HG03558 (cell line): ENCODE data around the gene NKAIN4.

ENCODE experiments used
- ATAC-seq: cut with Tn5 transposase; IDR thresholded peaks from one replicate; pipeline ENCODE4 v1.9.1; 2021; ENCODE audit warnings: moderate number of reproducible peaks; ENCODE audit not compliant: unreplicated experiment; ENCODE audit errors: extremely low read depth

The NKAIN4 gene

DNA sequence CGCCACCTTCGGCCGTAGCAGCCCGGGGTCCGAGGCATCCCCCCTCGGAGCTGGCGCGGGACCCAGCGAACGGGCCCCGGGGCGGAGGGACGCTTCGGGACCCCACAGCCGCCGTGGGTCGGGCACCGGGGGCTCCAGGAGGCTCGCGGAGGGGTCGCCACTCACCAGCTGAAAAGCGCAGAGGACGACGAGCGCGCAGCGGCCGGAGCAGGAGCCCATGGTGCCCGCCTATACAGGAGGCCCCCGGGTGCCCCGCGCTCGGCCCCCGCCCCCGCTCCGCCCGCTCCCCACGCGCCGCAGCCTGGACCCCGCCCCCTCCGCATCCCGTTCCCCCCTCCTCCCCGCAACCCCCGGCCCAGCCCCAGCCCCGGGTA lies at the start of gene NKAIN4:
Gene NKAIN4, minus strand, starts transcription at position 232 of the 374 bp plus-strand sequence. Its CDS starts 13 bp downstream, at position 219.
- ATAC-seq: no peak

DNA sequence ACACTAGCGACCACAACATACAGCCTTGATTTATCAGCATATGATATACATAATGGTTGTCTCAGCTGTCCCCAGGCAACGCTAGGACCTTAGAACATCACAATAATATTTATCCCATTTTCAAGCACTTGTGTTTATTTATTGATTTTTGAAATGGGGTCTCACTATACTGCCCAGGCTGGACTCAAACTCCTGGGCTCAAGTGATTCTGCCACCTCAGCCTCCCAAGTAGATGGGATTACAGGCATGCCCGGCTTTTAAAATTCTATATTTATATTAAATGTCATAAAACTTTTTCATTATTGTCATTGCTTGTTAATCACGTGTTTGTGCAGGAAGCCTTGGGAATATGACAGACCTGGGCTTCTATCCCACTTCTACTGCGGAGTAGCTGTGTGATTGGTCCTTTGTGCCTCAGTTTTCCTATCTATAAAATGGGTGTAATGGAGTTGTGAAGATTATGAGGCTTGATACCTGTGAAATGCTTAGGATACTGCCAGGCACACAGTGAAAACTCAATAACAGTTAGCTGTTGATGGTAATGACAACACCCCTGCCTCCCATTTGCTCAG lies 48.9 kb upstream of the NKAIN4 start:
- ATAC-seq: no peak

DNA sequence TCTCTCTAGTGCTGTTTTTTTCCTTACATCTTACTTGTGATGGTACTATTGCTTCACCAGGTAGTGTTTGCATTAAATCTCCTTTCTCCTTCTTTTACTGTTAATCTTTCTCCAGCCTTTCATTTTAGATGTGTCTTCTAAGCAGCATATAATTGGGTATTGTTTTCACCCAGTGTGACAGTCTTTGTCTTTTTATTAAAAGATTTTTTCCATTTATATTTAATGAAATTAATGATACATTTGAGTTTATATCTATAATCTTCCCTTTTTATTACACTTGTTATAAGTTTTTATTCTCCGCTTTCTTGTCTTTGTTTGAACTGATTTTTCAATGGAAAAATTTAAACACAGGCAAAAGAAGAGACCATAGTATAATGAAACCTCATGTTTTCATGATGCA lies 47.4 kb upstream of the NKAIN4 start:
- no peak for ATAC-seq

DNA sequence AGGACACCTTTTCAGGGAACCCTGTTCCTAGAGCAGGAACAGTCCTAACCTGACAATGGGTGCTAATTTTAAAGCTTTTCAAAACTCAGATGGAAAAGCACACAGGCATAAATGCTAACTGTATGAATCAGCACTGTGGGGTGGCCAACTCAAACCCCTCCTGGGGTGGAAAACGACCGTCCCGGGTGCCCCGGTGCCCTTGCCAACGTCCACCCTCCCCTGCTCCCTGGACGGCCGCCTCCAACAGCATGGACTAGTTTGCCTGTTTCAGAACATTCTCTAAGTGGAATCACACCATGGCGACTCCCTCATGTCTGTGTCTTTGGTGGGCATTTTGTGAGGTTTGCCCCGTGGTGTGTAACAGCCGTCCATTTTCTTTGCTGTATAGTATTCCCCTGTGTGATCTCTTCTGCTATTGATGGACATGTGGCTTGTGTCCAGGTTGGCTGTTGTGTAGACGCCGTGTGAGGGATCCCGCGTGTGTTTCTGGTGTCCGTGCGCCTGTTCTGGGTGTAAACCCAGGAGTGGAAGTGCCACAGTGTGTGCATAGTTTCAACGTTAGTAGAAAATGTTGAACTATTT lies 44.6 kb upstream of the NKAIN4 start:
- ATAC-seq: no peak

- no peak for ATAC-seq
These were observed 43.7 kb upstream of the NKAIN4 start for GRCh38 chr20:63297796-63298572.

GRCh38 chr20:63297371-63297781 lies 43.1 kb upstream of the NKAIN4 start:
- ATAC-seq: no peak

- ATAC-seq: no peak
These were observed 42.5 kb upstream of the NKAIN4 start for GRCh38 chr20:63296531-63297299.

DNA sequence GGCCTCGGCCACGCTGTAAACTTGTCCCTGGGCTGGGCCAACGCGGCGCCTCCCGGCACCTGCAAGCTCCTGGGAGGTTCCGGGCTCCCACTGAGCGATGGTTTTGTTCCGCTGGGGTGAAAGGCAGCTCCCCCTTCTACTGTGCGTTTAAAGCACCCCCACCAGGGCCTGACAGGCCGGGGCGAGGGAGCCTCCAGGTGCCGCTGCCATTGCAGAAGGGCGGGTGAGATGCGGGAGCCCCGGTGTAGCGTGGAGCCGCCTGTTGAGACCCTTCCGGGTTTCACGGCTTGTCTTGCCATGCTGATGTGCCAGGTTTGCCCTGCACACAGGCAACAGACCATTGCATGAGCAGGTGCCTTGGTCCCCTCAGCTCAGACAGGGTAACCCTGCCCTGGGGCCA lies 41.6 kb upstream of the NKAIN4 start:
- ATAC-seq: no peak

- ATAC-seq: no peak
These were observed 41.2 kb upstream of the NKAIN4 start for GRCh38 chr20:63295422-63295821.

- ATAC-seq: no peak
These were observed 40.8 kb upstream of the NKAIN4 start for GRCh38 chr20:63295018-63295417.

DNA sequence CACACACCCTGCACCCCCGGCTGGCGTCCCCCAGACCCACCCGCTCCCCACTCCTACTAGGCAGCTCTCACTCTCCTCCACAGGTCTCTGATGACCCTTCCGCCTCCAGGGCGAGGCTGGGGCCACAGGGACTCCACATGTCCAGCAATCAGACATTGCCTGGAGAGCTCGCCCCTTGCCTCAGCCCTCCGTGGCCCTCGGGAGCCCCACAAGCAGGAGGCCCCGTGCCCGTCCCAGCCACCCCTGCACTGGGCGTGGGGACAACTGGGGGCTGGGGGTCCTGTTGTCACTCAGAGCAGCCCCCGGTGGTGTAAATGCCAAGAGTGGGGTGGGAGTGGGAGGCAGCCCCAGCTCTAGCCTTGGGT lies 40.3 kb upstream of the NKAIN4 start:
- ATAC-seq: no peak

GRCh38 chr20:63293871-63294535 lies 39.7 kb upstream of the NKAIN4 start:
- no peak for ATAC-seq

DNA sequence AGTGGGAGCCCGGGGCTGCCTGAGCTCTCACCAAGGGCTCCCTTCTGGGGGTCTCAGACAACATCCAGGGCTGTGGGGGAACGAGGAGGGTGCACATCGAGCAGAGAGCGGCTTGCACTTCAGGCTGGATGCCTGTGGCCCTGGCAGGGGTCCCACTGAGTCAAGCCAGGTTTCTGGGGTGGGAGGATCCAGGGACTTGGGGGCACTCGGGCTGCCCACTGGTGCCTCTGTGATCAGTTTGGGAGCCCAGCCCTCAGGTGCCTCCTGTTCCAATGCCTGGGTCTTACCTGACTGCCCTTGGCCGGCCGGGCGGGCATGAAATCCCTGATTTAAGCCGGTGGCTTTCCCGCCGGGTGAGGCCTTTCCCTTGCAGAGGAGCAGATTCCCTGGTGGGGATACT lies 39.2 kb upstream of the NKAIN4 start:
- ATAC-seq: no peak

- ATAC-seq: no peak
These were observed 38.6 kb upstream of the NKAIN4 start, which contains the start of gene COL20A1 for GRCh38 chr20:63292904-63293303. TSS of gene COL20A1 (plus strand) at chr20:63293186. CDS start at chr20:63295108, 1,922 bp downstream.

DNA sequence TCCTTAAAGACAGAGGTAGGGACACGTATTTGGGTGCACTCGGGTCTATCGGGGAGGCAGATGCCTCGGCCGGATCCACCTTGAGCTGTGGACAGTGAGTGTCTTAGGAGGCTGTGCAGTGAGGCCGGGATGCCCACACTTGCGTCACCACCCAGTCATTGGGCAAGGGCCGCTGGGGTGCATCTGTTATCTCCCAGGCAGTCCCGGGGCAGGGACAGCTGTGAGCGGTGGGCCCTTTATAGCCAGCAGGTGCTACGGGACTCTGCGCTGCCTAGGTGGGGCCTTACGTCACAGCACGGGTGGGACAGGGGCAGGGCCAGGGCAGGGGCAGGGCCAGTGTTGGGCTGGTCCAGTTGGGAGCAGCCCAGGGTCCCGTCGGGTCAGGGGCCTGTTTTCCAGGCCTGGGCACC lies 38.0 kb upstream of the NKAIN4 start:
- no peak for ATAC-seq

DNA sequence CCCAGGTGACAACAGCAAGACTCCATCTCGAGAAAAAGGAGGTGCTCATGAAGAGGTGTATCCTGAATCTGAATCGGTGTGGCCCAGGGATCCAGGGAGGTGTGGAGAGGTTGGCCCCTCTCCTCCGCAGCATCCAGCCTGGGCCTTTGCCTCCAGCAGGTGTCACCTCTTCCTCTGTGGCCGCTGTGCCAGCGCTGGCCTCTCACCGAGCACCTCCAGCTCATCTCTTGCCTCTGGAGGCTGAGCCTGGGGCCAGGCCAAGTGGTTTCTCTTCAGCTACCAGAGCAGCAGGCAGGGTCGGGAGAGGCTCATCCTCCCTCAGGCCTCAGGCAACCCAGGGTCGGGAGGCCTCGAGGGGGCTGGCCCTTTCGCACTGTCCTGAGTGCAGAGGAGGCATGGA lies 37.5 kb upstream of the NKAIN4 start:
- ATAC-seq: no peak

GRCh38 chr20:63290677-63291472 lies 36.6 kb upstream of the NKAIN4 start:
- ATAC-seq: no peak

- no peak for ATAC-seq
These were observed 35.9 kb upstream of the NKAIN4 start for GRCh38 chr20:63290136-63290676.
